Gastroesophageal sphincter (tissue), 4 donors: Measurements from ENCODE around the gene MST1R. TPM values are rescaled to one million over a fixed set of nuclear protein-coding genes. Genes with fewer than 3 reads are reported as not detected.
"Not testable (repeated sequence)": the region's sequence is repeated elsewhere in the genome, so short reads cannot be mapped to it uniquely, and the experiment has no call there.

Experiments
- ATAC-seq: fragments of 150-250 bp; one replicate; pipeline ENCODE4 v1.9.1; 2016; ENCODE audit warnings: mild to moderate bottlenecking, moderate library complexity
- H3K27ac ChIP-seq, 4 donors: fragments of 200-600 bp; sonication (generic) in 3 of 4; 1 replicate in 3 of 4; 2 replicates in 1 of 4; pipeline ENCODE4 v1.5.1; 2016 to 2019
- H3K27me3 ChIP-seq: fragments of 200-600 bp; sonication (generic); one replicate; pipeline ENCODE4 v1.5.1; 2019
- H3K36me3 ChIP-seq, 2 donors: fragments of 200-600 bp; sonication (generic); one replicate each; pipeline ENCODE4 v1.5.1; 2019; ENCODE audit warnings: control low read depth in 1 of 2
- H3K4me1 ChIP-seq, 3 donors: fragments of 200-600 bp; sonication (generic); 1 replicate in 2 of 3; 2 replicates in 1 of 3; pipeline ENCODE4 v1.5.1; 2016 to 2019; ENCODE audit warnings: control low read depth in 2 of 3
- H3K4me3 ChIP-seq, 2 donors: fragments of 200-600 bp; sonication (generic); one replicate each; pipeline ENCODE4 v1.5.1; 2019; ENCODE audit warnings: mild to moderate bottlenecking in 1 of 2, moderate library complexity in 1 of 2
- H3K9me3 ChIP-seq, 3 donors: fragments of 200-600 bp; sonication (generic); one replicate each; pipeline ENCODE4 v1.5.1; 2017 to 2019; ENCODE audit warnings: control low read depth in 2 of 3
- CTCF ChIP-seq, 4 experiments: fragments of 200-600 bp in 2 of 4; fragments of 450-650 bp in 2 of 4; sonication (generic) in 1 of 4; IDR thresholded peaks; one replicate each; pipeline ENCODE4 v1.5.1; 2017 to 2019; ENCODE audit warnings: antibody characterized with exemption in 4 of 4, mild to moderate bottlenecking in 2 of 4, moderate library complexity in 2 of 4
- EP300 ChIP-seq: sonication (generic); formaldehyde crosslinking; IDR thresholded peaks from one replicate; pipeline ENCODE4 v1.6.1; 2017; ENCODE audit warnings: antibody characterized with exemption, mild to moderate bottlenecking
- POLR2A ChIP-seq, 2 donors: fragments of 450-650 bp; IDR thresholded peaks; one replicate each; pipeline ENCODE4 v1.6.1; 2017; ENCODE audit warnings: antibody characterized with exemption in 2 of 2, mild to moderate bottlenecking in 2 of 2, moderate library complexity in 1 of 2
- POLR2AphosphoS5 ChIP-seq: sonication (generic); formaldehyde crosslinking; IDR thresholded peaks from one replicate; pipeline ENCODE4 v1.6.1; 2017; ENCODE audit warnings: antibody characterized with exemption
- WGBS, 2 donors: methylation state at CpG; one replicate each; pipeline ENCODE4 v1.1.5; 2018; ENCODE audit warnings: low coverage in 1 of 2; 5-methylcytosine and 5-hydroxymethylcytosine counted together
- total RNA-seq, 4 donors: library from RNA; depleted of rRNA; stranded (reverse); fragments of >200 nt; gene quantifications; one replicate each; pipeline ENCODE4 v1.1.0, GENCODE V29; 2016

Gene MST1R
- total RNA-seq, 4 donors from 2014 or later = 1.2 to 5.9 (median 2.0) TPM

GRCh38 chr3:49925485-49925884 is 21.8 kb upstream of the MST1R start:
- ATAC-seq = no peak
- no peak overlapping the region for H3K27ac ChIP-seq
- H3K4me1 ChIP-seq = peaks cover 0 to 20% (median 7%) of the 10 kb centered on the region in 3 donors
- peaks cover 0 to 16% of the 10 kb centered on the region in 2 donors for H3K36me3 ChIP-seq
- WGBS, 2 donors = 79 to 100% methylated on average over 1 to 2 of the region's 2 CpGs
- H3K27me3 ChIP-seq = no peaks in the 10 kb centered on the region
- no peaks in the 10 kb centered on the region for H3K9me3 ChIP-seq
- H3K4me3 ChIP-seq = no peak overlapping the region
- TF ChIP-seq EP300 (no peak), POLR2A (IDR thresholded peaks at IDR 0.05) (no peak), CTCF (IDR thresholded peaks at IDR 0.05) (no peak), POLR2AphosphoS5 (no peak)

- ATAC-seq = no peak
- peaks cover 0 to 16% of the 10 kb centered on the region in 2 donors for H3K36me3 ChIP-seq
- H3K9me3 ChIP-seq = no peaks in the 10 kb centered on the region
- TF ChIP-seq POLR2AphosphoS5 = no peak
- TF ChIP-seq CTCF (IDR thresholded peaks at IDR 0.05) = no peak
- no peak for TF ChIP-seq POLR2A (IDR thresholded peaks at IDR 0.05)
- TF ChIP-seq EP300 = no peak
- WGBS, 2 donors = 64 to 80% methylated on average over 2 of the region's 2 CpGs
- H3K4me3 ChIP-seq = no peak overlapping the region
- peaks cover 0 to 13% (median 5%) of the 10 kb centered on the region in 3 donors for H3K4me1 ChIP-seq
- H3K27ac ChIP-seq = no peak overlapping the region
- no peaks in the 10 kb centered on the region for H3K27me3 ChIP-seq
Measured at GRCh38 chr3:49924683-49925082, 21.0 kb upstream of the MST1R start.

- H3K36me3 ChIP-seq, H3K4me1 ChIP-seq, ATAC-seq, H3K27ac ChIP-seq, H3K4me3 ChIP-seq, H3K9me3 ChIP-seq, H3K27me3 ChIP-seq: not testable (repeated sequence)
- 81 to 94% methylated on average over 9 to 14 of the region's 19 CpGs for WGBS, 2 donors
Measured at GRCh38 chr3:49917806-49918590, 14.3 kb upstream of the MST1R start.

- no peak overlapping the region for H3K4me3 ChIP-seq
- peaks cover 0 to 16% of the 10 kb centered on the region in 2 donors for H3K36me3 ChIP-seq
- 80 to 88% methylated on average over 2 of the region's 5 CpGs for WGBS, 2 donors
- no peaks in the 10 kb centered on the region for H3K27me3 ChIP-seq
- TF ChIP-seq POLR2A (IDR thresholded peaks at IDR 0.05) = no peak
- no peak for TF ChIP-seq POLR2AphosphoS5
- no peak for TF ChIP-seq CTCF (IDR thresholded peaks at IDR 0.05)
- TF ChIP-seq EP300 = no peak
- no peaks in the 10 kb centered on the region for H3K4me1 ChIP-seq
- H3K9me3 ChIP-seq = no peaks in the 10 kb centered on the region
- peak; percentile 36 for ATAC-seq
- H3K27ac ChIP-seq = no peak overlapping the region
Measured at GRCh38 chr3:49916686-49917085, 13.0 kb upstream of the MST1R start.

GRCh38 chr3:49914906-49915305 is 11.2 kb upstream of the MST1R start:
- Histone ChIP-seq H3K27ac (no peak overlapping the region), H3K9me3 (no peaks in the 10 kb centered on the region), H3K4me1 (no peaks in the 10 kb centered on the region), H3K27me3 (no peaks in the 10 kb centered on the region), H3K36me3 (peaks cover 0 to 34% of the 10 kb centered on the region in 2 donors), H3K4me3 (no peak overlapping the region)
- WGBS, 2 donors = 100% methylated on average over 2 of the region's 2 CpGs
- no peak for ATAC-seq
- TF ChIP-seq POLR2AphosphoS5 (no peak), CTCF (IDR thresholded peaks at IDR 0.05) (no peak), EP300 (no peak), POLR2A (IDR thresholded peaks at IDR 0.05) (no peak)
